ENCODE measurements around the gene DDX46. TPM values are rescaled to one million over a fixed set of nuclear protein-coding genes. Genes with fewer than 3 reads are reported as not detected.

The DDX46 gene
- polyA plus RNA-seq, 4 donors: 17.0 to 53.9 (median 20.3) TPM

DNA sequence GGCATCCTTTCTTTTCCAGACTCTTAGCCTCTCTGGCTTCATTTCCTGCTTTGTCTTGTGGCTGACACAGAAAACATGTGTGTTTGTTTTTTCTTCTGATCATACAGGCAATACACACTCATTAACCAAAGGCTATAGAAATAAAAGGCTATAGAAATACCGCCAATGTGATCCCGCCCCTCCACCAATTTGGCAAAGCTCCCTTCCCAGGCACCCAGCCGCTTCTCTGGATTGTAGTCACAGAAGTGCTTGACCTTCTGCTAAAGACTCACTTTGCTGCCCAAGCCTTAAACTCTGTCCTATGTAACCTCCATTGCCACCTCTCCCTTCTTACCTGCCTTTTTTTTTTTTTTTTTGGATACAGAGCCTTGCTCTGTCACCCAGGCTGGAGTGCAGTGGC, 120.9 kb downstream of the DDX46 start:
- no peaks in the 10 kb centered on the region for H3K9me3 ChIP-seq (ENCODE audit: control insufficient read depth in 2 of 2, insufficient read depth in 1 of 2, low read depth in 1 of 2, low read length in 1 of 2)
- peaks cover 0 to 8% (median 5%) of the 10 kb centered on the region in 3 donors for H3K4me1 ChIP-seq (ENCODE audit: control insufficient read depth in 3 of 3, insufficient read depth in 2 of 3, low read depth in 1 of 3, low read length in 2 of 3)
- DNase-seq (no peak), FAIRE-seq (no peak)
- 39 to 61% (median 54%) methylated on average over 3 of the region's 3 CpGs for WGBS, 3 donors
- peaks cover 0 to 16% (median 0%) of the 10 kb centered on the region in 3 donors for H3K36me3 ChIP-seq (ENCODE audit: control insufficient read depth in 3 of 3, insufficient read depth in 2 of 3, low read depth in 1 of 3, low read length in 3 of 3)
- H3K27me3 ChIP-seq (ENCODE audit: control insufficient read depth in 3 of 3, insufficient read depth in 3 of 3, low read length in 3 of 3): no peaks in the 10 kb centered on the region
- no peak overlapping the region for H3K27ac ChIP-seq (ENCODE audit: low read depth in 1 of 3, low read length in 2 of 3)
- H3K4me3 ChIP-seq (ENCODE audit: low read depth in 1 of 3, low read length in 3 of 3): no peak overlapping the region

Other genes with a start within 250 kb of the DDX46 start
- gene JADE2, start 233.1 kb upstream of the DDX46 start, polyA plus RNA-seq: 10 to 100 TPM in 2 of 4 donors, 1 to 10 TPM in 2; 8.1 to 37.4 (median 16.3) TPM
- 10 to 100 TPM; 45.5 to 92.6 (median 67.1) TPM for gene SAR1B, start 126.0 kb upstream of the DDX46 start, polyA plus RNA-seq
- 10 to 100 TPM in 3 of 4 donors, 1 to 10 TPM in 1; 9.9 to 53.0 (median 21.0) TPM for gene SEC24A, start 110.0 kb upstream of the DDX46 start, polyA plus RNA-seq
- gene CAMLG, start 20.2 kb upstream of the DDX46 start, polyA plus RNA-seq: 10 to 100 TPM; 37.0 to 80.0 (median 52.5) TPM
- 10 to 100 TPM; 13.2 to 49.4 (median 19.9) TPM for gene C5orf24, start 87.2 kb downstream of the DDX46 start, polyA plus RNA-seq
- 10 to 100 TPM; 11.9 to 51.5 (median 33.8) TPM for gene TXNDC15, start 115.6 kb downstream of the DDX46 start, polyA plus RNA-seq
- 10 to 100 TPM in 2 of 4 donors, 1 to 10 TPM in 2; 5.9 to 19.2 (median 12.4) TPM for gene PCBD2, start 146.4 kb downstream of the DDX46 start, polyA plus RNA-seq
- 1 to 10 TPM in 3 of 4 donors, under 1 TPM in 1; 0.46 to 5.8 (median 2.3) TPM for gene CATSPER3, start 209.1 kb downstream of the DDX46 start, polyA plus RNA-seq

Data from small intestine (tissue), 7 donors.